Measurements from ENCODE around the gene CRYBA2. TPM values are rescaled to one million over a fixed set of nuclear protein-coding genes. Genes with fewer than 3 reads are reported as not detected.

Gene CRYBA2
- total RNA-seq, 1 experiment from 2014 or later = not detected

GRCh38 chr2:218999021-218999880 lies 6.0 kb upstream of the CRYBA2 start:
- CTCF ChIA-PET = interaction anchor here (0.6 kb wide), 1 partner anchor 31 kb away, joined by 3 read pairs; no protein-coding TSS in a partner anchor
- H3K27me3 ChIP-seq (ENCODE audit: control insufficient read depth, insufficient read depth, low read length) = peaks cover 4% of the 10 kb centered on the region; the same call in 1 of the 2 replicates
- H3K9me3 ChIP-seq (ENCODE audit: control insufficient read depth, insufficient read depth, low read depth, low read length) = no peaks in the 10 kb centered on the region
- no peak for DNase-seq (ENCODE audit: low read depth, low spot score)
- TF ChIP-seq CTCF (IDR thresholded peaks at IDR 0.05) (no peak), POLR2AphosphoS5 (IDR thresholded peaks at IDR 0.05; ENCODE audit: low read depth, low read length) (no peak), SIN3A (IDR thresholded peaks at IDR 0.05; ENCODE audit: borderline replicate concordance, insufficient read depth, low read depth, low read length) (no peak), REST (IDR thresholded peaks at IDR 0.05; ENCODE audit: insufficient read depth in 1 of 2, low read depth in 2 of 2, low read length in 1 of 2) (no peak), TCF7L2 (IDR thresholded peaks at IDR 0.05; ENCODE audit: low read depth, low read length) (no peak)
- H3K36me3 ChIP-seq (ENCODE audit: control insufficient read depth, insufficient read depth, low read length) = no peaks in the 10 kb centered on the region
- H3K27ac ChIP-seq (ENCODE audit: low read length) = no peak overlapping the region
- in situ Hi-C loops (cut with HindIII; ENCODE audit: low pct_unique_long_range_greater_than_20kb, low sequenced_read_pairs) = no loop called here
- H3K4me3 ChIP-seq (ENCODE audit: low read depth in 2 of 2, low read length in 2 of 2) = no peak overlapping the region
- intact Hi-C loops (cut with micrococcal nuclease; ENCODE audit: unreplicated experiment) = loop anchor here (2.0 to 10.0 kb wide), 2 partner anchors 32 to 156 kb away; no protein-coding TSS in a partner anchor
- BruUV-seq (replicated peaks) = no TSS peak
- H3K4me1 ChIP-seq (ENCODE audit: control insufficient read depth, insufficient read depth, low read length) = peaks cover 4% of the 10 kb centered on the region; the same call in 1 of the 2 replicates
- POLR2A ChIA-PET = no interaction called here
- no peak for ATAC-seq

- ChIA-PET CTCF (interaction anchor here (0.6 kb wide), 1 partner anchor 30 kb away, joined by 3 read pairs; no protein-coding TSS in a partner anchor), POLR2A (no interaction called here)
- DNase-seq (ENCODE audit: low read depth, low spot score) = no peak
- ATAC-seq = no peak
- intact Hi-C loops (cut with micrococcal nuclease; ENCODE audit: unreplicated experiment) (loop anchor here (2.0 to 10.0 kb wide), 2 partner anchors 32 to 156 kb away; no protein-coding TSS in a partner anchor), in situ Hi-C loops (cut with HindIII; ENCODE audit: low pct_unique_long_range_greater_than_20kb, low sequenced_read_pairs) (no loop called here)
- no TSS peak for BruUV-seq (replicated peaks)
- Histone ChIP-seq H3K4me1 (ENCODE audit: control insufficient read depth, insufficient read depth, low read length) (peaks cover 4% of the 10 kb centered on the region; the same call in 1 of the 2 replicates), H3K36me3 (ENCODE audit: control insufficient read depth, insufficient read depth, low read length) (no peaks in the 10 kb centered on the region), H3K27ac (ENCODE audit: low read length) (no peak overlapping the region), H3K27me3 (ENCODE audit: control insufficient read depth, insufficient read depth, low read length) (peaks cover 4% of the 10 kb centered on the region; the same call in 1 of the 2 replicates), H3K9me3 (ENCODE audit: control insufficient read depth, insufficient read depth, low read depth, low read length) (no peaks in the 10 kb centered on the region), H3K4me3 (ENCODE audit: low read depth in 2 of 2, low read length in 2 of 2) (no peak overlapping the region)
- no peak for TF ChIP-seq SIN3A (IDR thresholded peaks at IDR 0.05; ENCODE audit: borderline replicate concordance, insufficient read depth, low read depth, low read length)
- TF ChIP-seq POLR2AphosphoS5 (IDR thresholded peaks at IDR 0.05; ENCODE audit: low read depth, low read length) = no peak
- no peak for TF ChIP-seq CTCF (IDR thresholded peaks at IDR 0.05)
- TF ChIP-seq TCF7L2 (IDR thresholded peaks at IDR 0.05; ENCODE audit: low read depth, low read length) = no peak
- TF ChIP-seq REST (IDR thresholded peaks at IDR 0.05; ENCODE audit: insufficient read depth in 1 of 2, low read depth in 2 of 2, low read length in 1 of 2) = no peak
These were observed 5.3 kb upstream of the CRYBA2 start for GRCh38 chr2:218998414-218999002.
